A673 (cell line): ENCODE measurements around the gene SHE.

Experiments used
- CTCF ChIP-seq: fragments of 300-800, 200-600 bp; sonication (generic); conservative IDR thresholded peaks from 2 replicates; pipeline ENCODE4 v1.5.1; 2017; ENCODE audit warnings: low read depth, mild to moderate bottlenecking, antibody characterized with exemption, low read length, moderate library complexity, mixed read lengths
- EZH2 ChIP-seq: fragments of 200-600 bp; sonication (generic); IDR thresholded peaks from 2 replicates; pipeline ENCODE4 v1.6.1; 2017; ENCODE audit warnings: borderline replicate concordance, low read depth, mild to moderate bottlenecking, mixed read lengths, antibody characterized with exemption, low read length; ENCODE audit not compliant: poor library complexity, severe bottlenecking

- TF ChIP-seq CTCF, result no peak
- TF ChIP-seq EZH2, result no peak
Observed at GRCh38 chr1:154514066-154514553, 11.9 kb upstream of the SHE start.
